Measurements from ENCODE around the gene GABBR2.

DNA sequence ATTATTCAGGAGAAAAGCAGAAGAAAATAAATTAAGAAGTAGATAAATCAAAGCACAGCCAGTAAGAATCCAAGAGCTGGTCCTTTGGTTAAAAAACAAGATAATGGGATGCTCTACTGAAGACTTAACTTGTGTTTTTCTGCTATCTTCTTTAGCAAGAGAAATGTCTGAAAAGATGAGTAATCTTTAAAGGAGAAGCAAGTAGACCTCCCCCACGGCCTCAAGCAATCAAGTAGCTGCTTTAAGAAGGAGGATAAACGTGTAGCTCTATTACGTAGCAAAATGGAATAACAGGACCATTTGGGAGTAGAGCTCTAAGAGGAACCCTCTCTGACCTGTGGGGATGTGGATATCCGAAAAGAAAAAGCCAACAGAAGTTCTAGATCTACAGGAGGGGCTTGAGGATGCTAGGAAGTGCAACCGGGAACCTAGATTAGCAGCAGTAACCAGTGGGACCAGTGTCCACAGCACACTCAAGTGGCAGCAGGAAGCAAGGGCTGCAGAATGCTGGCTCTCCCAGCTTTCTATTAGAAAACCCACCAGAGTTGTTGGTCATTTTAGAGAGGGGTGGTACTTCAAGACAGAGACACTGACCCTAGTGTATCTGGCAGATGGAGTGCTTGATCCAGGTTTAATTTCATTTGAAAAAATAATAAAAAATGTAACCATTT, 185.4 kb downstream of the GABBR2 start:
- TF ChIP-seq, protein P1, sequence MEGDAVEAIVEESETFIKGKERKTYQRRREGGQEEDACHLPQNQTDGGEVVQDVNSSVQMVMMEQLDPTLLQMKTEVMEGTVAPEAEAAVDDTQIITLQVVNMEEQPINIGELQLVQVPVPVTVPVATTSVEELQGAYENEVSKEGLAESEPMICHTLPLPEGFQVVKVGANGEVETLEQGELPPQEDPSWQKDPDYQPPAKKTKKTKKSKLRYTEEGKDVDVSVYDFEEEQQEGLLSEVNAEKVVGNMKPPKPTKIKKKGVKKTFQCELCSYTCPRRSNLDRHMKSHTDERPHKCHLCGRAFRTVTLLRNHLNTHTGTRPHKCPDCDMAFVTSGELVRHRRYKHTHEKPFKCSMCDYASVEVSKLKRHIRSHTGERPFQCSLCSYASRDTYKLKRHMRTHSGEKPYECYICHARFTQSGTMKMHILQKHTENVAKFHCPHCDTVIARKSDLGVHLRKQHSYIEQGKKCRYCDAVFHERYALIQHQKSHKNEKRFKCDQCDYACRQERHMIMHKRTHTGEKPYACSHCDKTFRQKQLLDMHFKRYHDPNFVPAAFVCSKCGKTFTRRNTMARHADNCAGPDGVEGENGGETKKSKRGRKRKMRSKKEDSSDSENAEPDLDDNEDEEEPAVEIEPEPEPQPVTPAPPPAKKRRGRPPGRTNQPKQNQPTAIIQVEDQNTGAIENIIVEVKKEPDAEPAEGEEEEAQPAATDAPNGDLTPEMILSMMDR (IDR thresholded peaks at IDR 0.05), result no peak
- no peak for TF ChIP-seq POLR2A (IDR thresholded peaks at IDR 0.05)
